Caco-2 (cell line): ENCODE results near the gene ARHGEF7. TPM values are rescaled to one million over a fixed set of nuclear protein-coding genes. Genes with fewer than 3 reads are reported as not detected.

Experiments used
- BruUV-seq: library from RNA; stranded (reverse); fragments of 400-500 nt; replicated peaks from 2 replicates; lab custom pipeline; 2021; lab: Mats Ljungman, UMichigan
- CTCF ChIA-PET: fragments of 300-600 bp; sonication (Branson Sonifier 250); formaldehyde crosslinking; loops from one replicate; lab custom pipeline; 2022; ENCODE audit warnings: antibody characterized with exemption; lab: Charles Lee
- POLR2A ChIA-PET: fragments of 300-600 bp; sonication (Branson Sonifier 250); formaldehyde crosslinking; loops from one replicate; lab custom pipeline; 2022; ENCODE audit warnings: antibody characterized with exemption; lab: Charles Lee
- DNase-seq, 2 experiments: peaks; one replicate each; pipeline versions ENCODE4 v3.0.0 to v3.0.0-alpha.2; 2020 to 2022
- H3K27me3 ChIP-seq: replicated peaks from 2 replicates; pipeline ENCODE4 v1.6.0; 2011; ENCODE audit warnings: low read length; ENCODE audit not compliant: control insufficient read depth, insufficient read depth
- H3K36me3 ChIP-seq: 2 replicates; pipeline ENCODE4 v1.5.1; 2011; ENCODE audit warnings: low read length; ENCODE audit not compliant: control insufficient read depth, insufficient read depth
- H3K4me1 ChIP-seq: fragments of 250-450 bp; sonication (Bioruptor Pico); 2 replicates; pipeline ENCODE4 v1.5.1; 2020; ENCODE audit warnings: mild to moderate bottlenecking
- H3K4me3 ChIP-seq: 2 replicates; pipeline ENCODE4 v1.5.1; 2011; ENCODE audit warnings: low read depth, mild to moderate bottlenecking, control low read depth, low read length
- H3K9me3 ChIP-seq: fragments of 250-450 bp; sonication (Bioruptor Pico); 2 replicates; pipeline ENCODE4 v1.5.1; 2020; ENCODE audit warnings: mild to moderate bottlenecking, moderate library complexity
- H3K27ac Mint-ChIP-seq: one replicate; pipeline ENCODE4 v1.8.0; 2022; ENCODE audit warnings: mixed read lengths; ENCODE audit not compliant: unreplicated experiment
- H3K27me3 Mint-ChIP-seq: one replicate; pipeline ENCODE4 v1.8.0; 2022; ENCODE audit warnings: mixed read lengths; ENCODE audit not compliant: insufficient read depth, unreplicated experiment
- H3K36me3 Mint-ChIP-seq: one replicate; pipeline ENCODE4 v1.8.0; 2022; ENCODE audit warnings: mild to moderate bottlenecking, mixed read lengths; ENCODE audit not compliant: insufficient read depth, unreplicated experiment
- H3K4me1 Mint-ChIP-seq: one replicate; pipeline ENCODE4 v1.8.0; 2022; ENCODE audit warnings: low read depth, mixed read lengths; ENCODE audit not compliant: unreplicated experiment
- H3K4me3 Mint-ChIP-seq: one replicate; pipeline ENCODE4 v1.8.0; 2022; ENCODE audit warnings: mild to moderate bottlenecking, moderate library complexity, mixed read lengths; ENCODE audit not compliant: unreplicated experiment
- H3K9me3 Mint-ChIP-seq: one replicate; pipeline ENCODE4 v1.8.0; 2022; ENCODE audit warnings: mixed read lengths; ENCODE audit not compliant: unreplicated experiment
- intact Hi-C: fragments of 100-400 bp; cut with micrococcal nuclease; formaldehyde crosslinking; loops from one replicate; pipeline ENCODE4 v1.10.0; 2022; ENCODE audit not compliant: unreplicated experiment
- total RNA-seq: library from RNA; stranded (reverse); gene quantifications from 2 replicates; pipeline ENCODE4 v1.2.3, GENCODE V29; 2022
- TF ChIP-seq, protein P1 (sequence below), 2 experiments: fragments of 200-600 bp in 1 of 2; IDR thresholded peaks; 1 replicate in 1 of 2; 2 replicates in 1 of 2; pipeline versions ENCODE4 v1.5.1 to v1.8.0; 2011 to 2022; ENCODE audit warnings: antibody characterized with exemption in 1 of 2, control low read depth in 1 of 2, inconsistent platforms in 1 of 2, low read depth in 1 of 2, low read length in 1 of 2, mild to moderate bottlenecking in 1 of 2, moderate library complexity in 1 of 2; ENCODE audit not compliant: insufficient read depth in 1 of 2, severe bottlenecking in 1 of 2, unreplicated experiment in 1 of 2

The ARHGEF7 gene
- total RNA-seq, 1 experiment from 2014 or later = 60.5 TPM

DNA sequence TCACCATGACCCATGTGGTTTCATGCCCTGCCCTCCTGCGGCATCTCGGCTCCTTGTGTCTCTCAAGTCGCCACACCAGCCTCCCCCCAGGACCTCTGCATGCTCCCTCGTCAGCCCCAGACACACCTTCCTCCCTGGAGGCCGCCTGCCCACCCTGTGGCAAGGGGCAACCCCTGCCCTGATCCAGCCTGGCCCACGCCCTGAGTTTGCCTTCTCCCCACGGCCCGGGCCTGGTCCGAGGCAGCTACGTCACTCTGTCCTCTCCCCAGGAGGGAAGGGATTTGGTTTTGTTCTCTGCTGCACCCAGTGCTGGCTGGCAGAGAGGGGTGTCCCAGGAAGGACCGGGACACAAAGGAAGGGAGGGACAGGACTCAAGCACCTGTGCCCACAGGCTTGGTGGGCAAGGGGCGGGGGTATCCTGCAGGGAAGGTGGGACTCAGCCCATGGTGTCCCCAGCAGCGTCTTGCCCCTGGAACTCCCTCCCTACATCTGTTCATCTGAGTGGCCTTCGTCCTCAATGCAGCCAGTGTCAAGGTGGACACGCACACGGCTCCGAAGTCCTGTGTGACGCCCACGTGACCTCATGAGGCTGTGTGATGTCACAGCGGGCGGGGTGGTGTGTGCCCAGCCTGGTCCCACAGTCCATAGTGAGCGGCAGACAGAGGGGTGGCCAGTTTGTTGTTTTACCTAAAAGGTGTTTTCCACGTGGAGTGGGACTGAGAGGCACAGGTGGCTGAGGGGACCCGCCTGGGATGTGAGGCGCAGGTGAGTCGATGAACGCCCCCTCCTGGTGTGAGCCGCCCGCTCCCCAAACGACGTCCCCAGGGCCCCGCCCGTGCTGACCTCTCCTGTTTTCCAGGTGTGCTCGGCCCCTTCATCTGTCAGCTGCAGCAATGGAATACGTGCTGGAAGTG, 205.1 kb downstream of the ARHGEF7 start, which contains the start of gene TEX29:
TSS of gene TEX29 (plus strand) at position 645 of the 914 bp plus-strand sequence. CDS start at position 894, 249 bp downstream.
- no peak for DNase-seq
- Histone ChIP-seq H3K36me3 (no peaks in the 10 kb centered on the region), H3K27me3 (no peaks in the 10 kb centered on the region), H3K4me1 (no peaks in the 10 kb centered on the region), H3K4me3 (no peak within 1 kb of the TSS), H3K9me3 (no peaks in the 10 kb centered on the region)
- no peak within 1 kb of the TSS for H3K4me3 Mint-ChIP-seq
- intact Hi-C loops = no loop called here
- H3K27me3 Mint-ChIP-seq = peaks cover 6% of the 10 kb centered on the region
- TF ChIP-seq, protein P1, sequence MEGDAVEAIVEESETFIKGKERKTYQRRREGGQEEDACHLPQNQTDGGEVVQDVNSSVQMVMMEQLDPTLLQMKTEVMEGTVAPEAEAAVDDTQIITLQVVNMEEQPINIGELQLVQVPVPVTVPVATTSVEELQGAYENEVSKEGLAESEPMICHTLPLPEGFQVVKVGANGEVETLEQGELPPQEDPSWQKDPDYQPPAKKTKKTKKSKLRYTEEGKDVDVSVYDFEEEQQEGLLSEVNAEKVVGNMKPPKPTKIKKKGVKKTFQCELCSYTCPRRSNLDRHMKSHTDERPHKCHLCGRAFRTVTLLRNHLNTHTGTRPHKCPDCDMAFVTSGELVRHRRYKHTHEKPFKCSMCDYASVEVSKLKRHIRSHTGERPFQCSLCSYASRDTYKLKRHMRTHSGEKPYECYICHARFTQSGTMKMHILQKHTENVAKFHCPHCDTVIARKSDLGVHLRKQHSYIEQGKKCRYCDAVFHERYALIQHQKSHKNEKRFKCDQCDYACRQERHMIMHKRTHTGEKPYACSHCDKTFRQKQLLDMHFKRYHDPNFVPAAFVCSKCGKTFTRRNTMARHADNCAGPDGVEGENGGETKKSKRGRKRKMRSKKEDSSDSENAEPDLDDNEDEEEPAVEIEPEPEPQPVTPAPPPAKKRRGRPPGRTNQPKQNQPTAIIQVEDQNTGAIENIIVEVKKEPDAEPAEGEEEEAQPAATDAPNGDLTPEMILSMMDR (IDR thresholded peaks at IDR 0.05; ENCODE audit: insufficient read depth in 1 of 2, low read depth in 1 of 2, low read length in 1 of 2, severe bottlenecking in 1 of 2, unreplicated experiment in 1 of 2) = no peak
- H3K36me3 Mint-ChIP-seq = peaks cover 25% of the 10 kb centered on the region
- H3K27ac Mint-ChIP-seq = no peak within 1 kb of the TSS
- no peaks in the 10 kb centered on the region for H3K4me1 Mint-ChIP-seq
- H3K9me3 Mint-ChIP-seq = no peaks in the 10 kb centered on the region
- ChIA-PET CTCF (no interaction called here), POLR2A (no interaction called here)
- BruUV-seq = no TSS peak

DNA sequence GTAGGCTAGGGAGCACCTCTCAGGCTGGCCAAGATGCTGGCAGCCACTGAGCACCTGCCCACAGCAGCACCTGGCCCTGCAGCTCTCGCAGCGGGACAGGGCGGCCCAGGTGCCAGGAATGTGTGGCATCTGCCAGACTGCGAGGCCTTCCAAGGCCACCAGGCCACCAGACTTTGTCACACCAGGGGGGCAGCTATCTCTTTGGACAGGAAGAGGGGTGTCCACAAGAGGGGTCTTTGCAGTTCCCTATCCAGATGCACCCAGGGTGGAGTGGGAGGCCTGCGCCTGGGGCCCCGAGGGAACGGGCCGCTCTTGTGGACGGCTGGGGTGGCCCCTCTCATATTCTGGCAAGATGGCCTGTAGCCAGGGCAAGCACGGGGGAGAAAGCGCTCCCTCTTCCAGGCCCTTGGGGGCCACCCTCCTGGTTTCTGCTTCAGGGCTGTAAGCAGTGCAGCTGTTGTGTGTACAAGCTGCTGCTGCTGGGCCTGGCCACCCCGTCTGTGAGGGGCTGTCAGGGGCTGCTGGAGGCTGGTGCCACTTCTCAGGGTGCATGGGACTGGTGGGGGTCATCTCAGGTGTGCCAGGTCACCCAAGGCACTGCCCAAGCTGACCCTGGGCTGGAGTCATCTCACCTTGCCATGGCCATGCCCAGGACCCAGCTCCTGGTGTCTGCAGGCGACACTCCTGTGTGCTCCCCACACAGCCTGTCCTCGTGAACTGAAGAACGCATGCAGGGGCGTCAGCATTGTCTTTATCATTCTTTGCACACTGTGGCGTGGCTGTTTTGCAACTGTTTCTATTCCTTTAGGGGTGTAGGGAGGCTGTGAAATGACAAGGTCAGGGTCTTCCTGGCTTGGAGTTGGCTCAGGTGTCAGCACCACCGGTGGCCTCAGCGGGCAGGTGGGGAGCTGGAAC, 207.1 kb downstream of the ARHGEF7 start:
- ChIA-PET CTCF (no interaction called here), POLR2A (no interaction called here)
- intact Hi-C loops = no loop called here
- no TSS peak for BruUV-seq
- Mint-ChIP-seq H3K27me3 (peaks cover 13% of the 10 kb centered on the region), H3K27ac (no peak overlapping the region), H3K4me3 (no peak overlapping the region), H3K9me3 (no peaks in the 10 kb centered on the region), H3K36me3 (peaks cover 25% of the 10 kb centered on the region), H3K4me1 (no peaks in the 10 kb centered on the region)
- no peaks in the 10 kb centered on the region for H3K36me3 ChIP-seq
- H3K9me3 ChIP-seq = no peaks in the 10 kb centered on the region
- H3K4me3 ChIP-seq = no peak overlapping the region
- no peaks in the 10 kb centered on the region for H3K27me3 ChIP-seq
- TF ChIP-seq, protein P1 (IDR thresholded peaks at IDR 0.05; ENCODE audit: insufficient read depth in 1 of 2, low read depth in 1 of 2, low read length in 1 of 2, severe bottlenecking in 1 of 2, unreplicated experiment in 1 of 2) = no peak
- DNase-seq = no peak
- H3K4me1 ChIP-seq = no peaks in the 10 kb centered on the region

DNA sequence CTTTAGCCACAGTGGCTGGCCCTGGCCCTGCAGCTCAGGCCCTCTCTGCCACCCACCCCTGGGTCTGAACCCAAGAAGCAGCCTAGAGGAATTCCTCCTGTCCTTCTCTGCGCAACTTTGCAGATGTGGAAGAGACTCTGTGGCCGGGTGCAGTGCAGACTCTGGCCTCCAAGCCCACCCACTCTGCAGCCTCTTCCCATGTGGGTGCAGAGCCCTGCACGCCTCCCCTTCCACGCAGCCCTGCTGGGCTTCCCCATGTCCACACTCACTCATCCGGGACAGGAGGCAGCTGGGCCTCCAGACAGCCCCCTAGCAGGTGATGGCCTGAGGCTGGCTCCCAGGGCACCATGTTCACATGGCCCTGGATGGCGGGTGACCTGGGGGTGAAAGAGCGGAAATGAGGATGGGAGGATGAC, 207.8 kb downstream of the ARHGEF7 start:
- Mint-ChIP-seq H3K36me3 (peaks cover 25% of the 10 kb centered on the region), H3K9me3 (no peaks in the 10 kb centered on the region), H3K4me1 (no peaks in the 10 kb centered on the region), H3K27me3 (peaks cover 18% of the 10 kb centered on the region), H3K4me3 (no peak overlapping the region), H3K27ac (no peak overlapping the region)
- ChIA-PET POLR2A (no interaction called here), CTCF (no interaction called here)
- Histone ChIP-seq H3K4me3 (no peak overlapping the region), H3K4me1 (no peaks in the 10 kb centered on the region), H3K36me3 (no peaks in the 10 kb centered on the region), H3K9me3 (no peaks in the 10 kb centered on the region), H3K27me3 (no peaks in the 10 kb centered on the region)
- intact Hi-C loops = no loop called here
- no peak for DNase-seq
- TF ChIP-seq, protein P1 (IDR thresholded peaks at IDR 0.05; ENCODE audit: insufficient read depth in 1 of 2, low read depth in 1 of 2, low read length in 1 of 2, severe bottlenecking in 1 of 2, unreplicated experiment in 1 of 2) = no peak
- BruUV-seq = no TSS peak
